ENCODE measurements around the gene ZSWIM4.
"Not testable (repeated sequence)": the region's sequence is repeated elsewhere in the genome, so short reads cannot be mapped to it uniquely, and the experiment has no call there.

The ZSWIM4 gene

DNA sequence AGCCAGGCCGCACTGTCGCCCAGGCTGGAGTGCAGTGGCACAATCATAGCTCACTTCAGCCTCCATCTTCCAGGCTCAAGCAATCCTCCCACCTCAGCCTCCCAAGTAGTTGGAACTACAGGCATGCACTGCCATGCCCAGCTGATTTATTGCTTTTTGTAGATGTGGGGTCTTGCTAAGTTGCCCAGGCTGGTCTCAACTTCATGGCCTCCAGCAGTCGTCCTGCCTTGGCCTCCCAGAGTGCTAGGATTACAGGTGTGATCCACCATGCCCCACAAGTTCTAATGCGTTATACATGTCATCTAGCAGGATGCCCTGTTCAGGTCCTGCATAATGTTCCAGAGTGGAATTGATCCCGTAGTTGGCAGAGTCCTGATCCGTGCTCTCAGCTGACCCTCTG is 16.4 kb upstream of the ZSWIM4 start:
- DNase-seq = no peak

DNA sequence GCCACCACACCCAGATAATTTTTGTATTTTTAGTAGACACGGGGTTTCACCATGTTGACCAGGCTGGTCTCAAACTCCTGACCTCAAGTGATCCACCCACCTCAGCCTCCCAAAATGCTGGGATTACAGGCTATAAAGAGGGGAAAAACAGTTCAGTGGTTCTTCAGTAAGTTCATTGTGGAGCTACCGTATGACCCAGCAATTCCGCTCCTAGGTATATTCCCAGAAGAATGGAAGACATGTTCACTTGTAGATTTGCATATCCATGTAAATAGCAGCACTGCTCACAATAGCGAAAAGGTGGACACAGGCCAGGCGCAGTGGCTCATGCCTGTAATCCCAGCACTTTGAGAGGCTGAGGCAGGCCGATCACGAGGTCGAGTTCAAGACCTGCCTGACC is 15.4 kb upstream of the ZSWIM4 start:
- not testable (repeated sequence) for DNase-seq

GRCh38 chr19:13781547-13781946 is 13.7 kb upstream of the ZSWIM4 start:
- DNase-seq = no peak

DNA sequence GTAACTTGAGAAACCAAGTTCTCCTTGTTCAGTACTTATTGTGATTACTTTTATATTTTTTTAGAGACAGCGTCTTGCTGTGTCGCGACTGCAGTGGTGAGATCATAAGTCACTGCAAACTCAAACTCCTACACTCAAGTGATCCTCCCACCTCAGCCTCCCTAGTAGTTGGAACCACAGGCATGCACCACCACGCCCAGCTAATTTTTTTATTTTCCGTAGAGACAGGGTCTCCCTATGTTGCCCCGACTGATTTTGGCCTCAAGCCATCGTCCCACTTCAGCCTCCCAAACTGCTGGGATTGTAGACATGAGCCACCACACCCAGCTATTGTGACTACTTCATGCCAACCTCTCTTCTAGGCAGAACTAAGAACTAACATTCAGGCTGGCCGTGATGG is 12.7 kb upstream of the ZSWIM4 start:
- no peak for DNase-seq

- DNase-seq = no peak
These were observed 11.4 kb upstream of the ZSWIM4 start for GRCh38 chr19:13783565-13784500.

DNA sequence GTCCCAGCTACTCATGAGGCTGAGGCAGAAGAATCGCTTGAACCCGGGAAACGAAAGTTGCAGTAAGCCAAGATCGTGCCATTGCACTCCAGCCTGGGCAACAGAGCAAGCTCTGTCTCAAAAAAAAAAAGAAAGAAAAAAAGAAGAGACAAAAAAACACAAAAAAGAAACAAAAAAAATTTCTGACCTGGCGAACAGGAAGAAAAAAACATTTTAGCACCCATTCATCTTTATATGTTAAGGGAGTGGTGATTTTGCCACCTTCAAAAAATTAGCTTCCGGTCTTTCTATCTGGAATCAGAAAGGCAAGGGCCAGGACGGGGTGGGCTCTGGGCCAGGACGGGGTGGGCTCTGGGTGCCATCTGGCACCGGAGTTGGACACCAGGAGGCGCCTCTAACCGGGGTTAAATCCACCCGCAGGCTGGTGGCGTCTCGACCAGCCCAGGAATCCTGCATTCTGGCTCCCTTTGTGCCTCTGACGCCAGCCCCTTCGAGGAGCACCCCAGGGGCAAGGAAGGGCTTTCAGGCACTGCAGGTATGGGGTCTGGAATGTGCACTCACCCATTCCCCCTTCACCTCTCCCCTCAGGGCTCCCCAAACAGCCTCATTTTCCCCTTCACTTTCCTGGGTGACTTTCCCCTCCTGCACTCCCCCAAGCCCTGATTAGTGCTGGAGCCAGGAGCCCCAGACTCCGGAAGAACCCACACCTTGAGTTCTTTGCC is 10.4 kb upstream of the ZSWIM4 start:
- peak; percentile 71 for DNase-seq

- DNase-seq = peak; percentile 50
These were observed 6.3 kb upstream of the ZSWIM4 start for GRCh38 chr19:13788991-13789390.

DNA sequence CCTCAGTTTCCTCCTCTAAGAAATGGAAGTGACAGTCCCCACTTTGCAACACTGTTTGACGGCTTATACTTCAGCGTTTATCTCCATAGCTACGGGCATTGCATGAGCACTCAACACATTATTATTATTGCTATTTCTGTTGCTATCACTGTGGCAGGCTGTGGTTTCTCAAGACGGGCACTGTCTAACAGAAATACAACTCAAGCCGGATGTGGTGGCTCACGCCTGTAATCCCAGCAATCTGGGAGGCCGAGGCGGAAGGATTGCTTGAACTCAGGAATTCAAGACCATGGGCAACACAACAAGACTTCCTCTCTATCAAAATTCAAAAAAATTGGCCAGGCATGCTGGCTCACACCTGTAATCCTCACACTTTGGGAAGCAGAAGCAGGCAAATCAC is 4.9 kb upstream of the ZSWIM4 start:
- peak; percentile 30 for DNase-seq

GRCh38 chr19:13793317-13793716 is 1.9 kb upstream of the ZSWIM4 start:
- DNase-seq = not testable (repeated sequence)

DNA sequence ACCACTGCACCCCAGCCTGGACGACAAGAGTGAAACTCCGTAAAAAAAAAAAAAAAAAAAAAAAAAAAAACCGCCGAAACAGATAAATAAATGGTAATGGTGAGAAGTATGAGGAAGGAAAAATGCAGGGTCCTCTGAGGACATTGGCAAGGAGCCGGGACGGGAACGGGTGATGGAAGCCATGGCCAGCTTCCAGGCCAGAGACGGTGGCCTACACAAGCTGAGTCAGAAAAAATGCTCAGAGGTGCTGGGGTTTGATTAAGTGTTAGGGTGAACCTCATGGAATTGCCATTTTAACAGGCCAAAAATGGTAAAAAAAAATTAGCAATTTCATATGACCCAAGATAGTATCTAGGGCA is 866 bp upstream of the ZSWIM4 start:
- no peak for DNase-seq

DNA sequence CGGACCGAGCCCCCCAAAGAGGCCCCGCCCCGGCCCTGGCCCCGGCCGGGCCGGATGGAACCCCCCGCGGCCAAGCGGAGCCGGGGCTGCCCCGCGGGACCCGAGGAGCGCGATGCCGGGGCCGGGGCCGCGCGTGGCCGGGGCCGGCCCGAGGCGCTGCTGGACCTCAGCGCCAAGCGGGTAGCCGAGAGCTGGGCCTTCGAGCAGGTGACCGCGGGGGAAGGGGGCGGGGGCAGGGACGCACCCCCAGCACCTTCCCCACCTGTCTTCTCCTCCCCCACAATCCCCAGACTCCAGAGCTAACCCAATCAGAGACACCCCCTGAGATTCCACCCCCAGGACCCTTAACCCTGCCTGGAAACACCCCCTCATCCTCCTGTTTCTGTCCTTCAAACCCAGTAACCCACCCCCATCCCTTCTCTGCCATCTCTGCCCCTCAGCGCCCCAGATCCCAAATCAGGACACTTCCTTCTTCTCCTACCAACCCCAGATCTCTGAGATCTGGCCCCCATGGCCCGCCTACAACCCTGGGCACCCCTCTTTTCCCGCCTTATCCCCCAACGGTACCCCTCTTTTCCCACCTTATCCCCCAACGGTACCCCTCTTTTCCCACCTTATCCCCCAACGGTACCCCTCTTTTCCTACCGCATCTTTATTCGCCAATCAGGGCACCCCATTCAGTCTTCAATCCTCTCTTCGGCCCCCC is 505 bp downstream of the ZSWIM4 start:
- DNase-seq = no peak

- DNase-seq = no peak
These were observed 1.2 kb downstream of the ZSWIM4 start for GRCh38 chr19:13796301-13797057.

- no peak for DNase-seq
These were observed 1.8 kb downstream of the ZSWIM4 start for GRCh38 chr19:13797058-13797440.

DNA sequence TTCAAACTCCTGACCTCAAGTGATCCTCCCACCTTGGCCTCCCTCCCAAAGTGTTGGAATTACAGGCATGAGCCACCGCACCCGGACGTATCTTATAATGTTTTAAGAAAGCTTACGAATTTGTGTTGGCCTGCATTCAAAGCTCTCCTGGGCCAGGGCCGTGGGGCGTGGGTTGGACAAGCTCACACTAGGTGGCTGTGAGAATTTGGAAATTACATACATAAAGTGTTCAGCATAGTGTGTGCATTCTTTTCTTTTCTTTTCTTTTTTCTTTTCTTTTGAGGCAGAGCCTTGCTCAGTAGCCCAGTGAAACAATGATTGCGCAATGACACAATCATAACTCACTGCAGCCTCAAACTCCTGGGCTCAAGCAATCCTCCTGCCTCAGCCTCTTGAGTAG is 2.6 kb downstream of the ZSWIM4 start:
- no peak for DNase-seq

GRCh38 chr19:13799669-13800068 is 4.4 kb downstream of the ZSWIM4 start:
- no peak for DNase-seq

DNA sequence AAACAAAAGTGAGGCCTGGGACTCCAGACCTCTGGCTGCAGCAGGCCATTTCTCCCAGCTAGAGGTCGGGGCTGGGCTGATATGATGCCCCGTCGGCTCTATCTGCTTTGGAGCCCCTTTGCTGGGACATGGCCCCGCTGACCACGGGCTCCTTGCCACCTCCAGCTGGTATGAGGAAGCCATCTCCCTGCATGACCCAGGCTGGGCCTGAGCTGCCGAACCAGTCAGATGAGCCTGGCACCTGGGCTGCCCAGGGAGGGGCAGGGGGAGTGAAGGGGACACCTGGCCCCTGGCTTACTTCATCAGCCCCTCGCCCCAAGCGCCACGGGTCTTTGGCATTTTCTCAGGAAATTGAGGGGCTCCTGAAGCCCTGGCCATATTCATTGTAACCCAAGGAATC is 7.8 kb downstream of the ZSWIM4 start:
- DNase-seq = no peak

DNA sequence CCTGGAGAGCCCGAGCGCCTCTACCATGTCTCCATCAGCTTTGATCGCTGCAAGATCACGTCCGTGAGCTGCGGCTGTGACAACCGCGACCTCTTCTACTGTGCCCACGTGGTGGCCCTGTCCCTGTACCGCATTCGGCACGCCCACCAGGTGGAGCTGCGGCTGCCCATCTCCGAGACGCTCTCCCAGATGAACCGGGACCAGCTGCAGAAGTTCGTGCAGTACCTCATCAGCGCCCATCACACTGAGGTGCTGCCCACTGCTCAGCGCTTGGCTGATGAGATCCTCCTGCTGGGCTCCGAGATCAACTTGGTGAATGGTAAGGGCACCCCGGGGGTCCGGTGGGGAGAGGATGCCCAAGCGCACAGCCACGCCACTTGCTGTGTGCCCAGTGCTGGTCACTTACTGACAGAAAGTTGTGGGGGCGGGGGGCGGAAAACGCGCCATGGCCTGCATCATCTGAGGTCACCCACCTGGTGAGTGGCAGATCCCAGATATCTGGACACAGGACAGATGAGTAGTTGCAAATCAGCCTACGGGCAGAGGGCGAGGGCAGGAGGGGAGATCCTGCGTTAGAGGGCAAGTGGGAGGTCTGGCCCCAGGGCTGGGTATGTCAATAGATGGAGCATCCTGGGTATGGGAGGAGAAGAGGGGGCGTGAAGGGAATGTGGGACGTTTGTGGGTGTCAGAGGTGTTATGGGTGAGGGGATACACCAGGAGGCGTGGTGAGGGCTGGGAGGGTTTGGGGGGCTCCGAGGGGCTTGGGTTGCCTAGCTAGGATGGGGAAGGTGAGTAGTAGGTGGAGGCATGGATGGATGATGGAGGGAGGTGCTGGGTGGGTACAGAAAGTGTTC is 9.8 kb downstream of the ZSWIM4 start:
- DNase-seq = no peak

GRCh38 chr19:13806728-13807127 is 11.5 kb downstream of the ZSWIM4 start:
- DNase-seq = no peak

DNA sequence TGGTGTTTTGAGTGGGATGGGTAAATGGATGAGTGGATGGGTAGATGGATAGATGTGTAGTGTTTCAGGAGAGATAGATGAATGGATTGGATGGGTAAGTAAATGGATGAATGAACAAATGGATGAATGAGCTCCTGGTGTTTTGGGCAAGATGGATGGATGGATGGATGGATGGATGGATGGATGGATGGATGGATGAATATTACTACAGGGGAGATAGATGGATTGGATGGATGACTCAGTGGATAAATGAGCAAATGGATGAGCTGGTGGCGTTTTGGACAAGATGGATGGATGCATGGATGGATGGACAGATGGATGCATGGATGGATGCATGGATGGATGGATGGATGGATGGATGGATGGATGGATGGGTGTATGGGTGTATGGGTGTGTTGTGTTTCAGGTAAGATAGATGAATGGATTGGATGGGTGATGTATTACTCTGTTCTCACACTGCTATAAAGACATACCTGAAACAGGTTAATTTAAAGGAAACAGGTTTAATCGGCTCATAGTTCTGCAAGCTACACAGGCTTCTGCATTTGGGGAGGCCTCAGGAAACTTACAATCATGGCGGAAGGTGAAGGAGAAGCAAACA is 12.3 kb downstream of the ZSWIM4 start:
- no peak for DNase-seq

DNA sequence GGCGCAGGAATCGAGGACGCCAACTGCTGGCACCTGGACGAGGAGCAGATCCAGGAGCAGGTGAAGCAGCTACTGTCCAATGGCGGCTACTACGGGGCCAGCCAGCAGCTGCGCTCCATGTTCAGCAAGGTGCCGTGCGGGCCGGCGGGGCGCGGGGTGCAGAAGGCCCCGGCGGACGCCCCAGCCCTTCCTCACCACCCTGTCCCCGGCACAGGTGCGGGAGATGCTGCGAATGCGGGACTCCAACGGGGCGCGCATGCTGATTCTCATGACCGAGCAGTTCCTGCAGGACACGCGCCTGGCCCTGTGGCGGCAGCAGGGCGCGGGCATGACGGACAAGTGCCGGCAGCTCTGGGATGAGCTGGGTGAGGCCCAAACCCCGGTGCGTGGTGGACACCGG is 13.6 kb downstream of the ZSWIM4 start:
- DNase-seq = no peak

- no peak for DNase-seq
These were observed 17.3 kb downstream of the ZSWIM4 start for GRCh38 chr19:13812544-13812943.

- DNase-seq = no peak
These were observed 17.9 kb downstream of the ZSWIM4 start for GRCh38 chr19:13813147-13813546.
